Fibroblast of villous mesenchyme (primary cell): ENCODE measurements around the gene SLIT3. TPM values are rescaled to one million over a fixed set of nuclear protein-coding genes. Genes with fewer than 3 reads are reported as not detected.

Experiments
- DNase-seq: peaks from one replicate; pipeline ENCODE4 v3.0.0-alpha.2; 2010; ENCODE audit warnings: low read depth
- H3K4me3 ChIP-seq: 2 replicates; pipeline ENCODE4 v1.5.1; 2011; ENCODE audit warnings: low read depth, mild to moderate bottlenecking, low read length
- CTCF ChIP-seq: IDR thresholded peaks from 2 replicates; pipeline ENCODE4 v1.5.1; 2012; ENCODE audit warnings: low read depth, mild to moderate bottlenecking, low read length; ENCODE audit not compliant: insufficient read depth
- total RNA-seq: library from RNA; depleted of rRNA; stranded (reverse); fragments of >200 nt; gene quantifications from 2 replicates; pipeline ENCODE4 v1.2.3, GENCODE V29; 2012

The SLIT3 gene
- total RNA-seq: under 0.01 and 0.64 TPM in 2 replicates

- peak within 1 kb of the TSS; percentile 23 for H3K4me3 ChIP-seq
- no peak for TF ChIP-seq CTCF
- DNase-seq: peak; percentile 53
Measured at GRCh38 chr5:169300468-169301385, at the start of gene SLIT3. Gene SLIT3 (minus strand): TSS chr5:169301139. CDS start chr5:169300709, 430 bp downstream.

GRCh38 chr5:169350016-169350415 is 49.1 kb upstream of the SLIT3 start:
- H3K4me3 ChIP-seq: no peak overlapping the region
- no peak for TF ChIP-seq CTCF
- DNase-seq: peak; percentile 24

GRCh38 chr5:169347786-169348185 is 46.8 kb upstream of the SLIT3 start:
- DNase-seq: peak; percentile 53
- no peak for TF ChIP-seq CTCF
- H3K4me3 ChIP-seq: no peak overlapping the region

- no peak for DNase-seq
- no peak for TF ChIP-seq CTCF
Measured at GRCh38 chr5:169344629-169345028, 43.7 kb upstream of the SLIT3 start.

GRCh38 chr5:169343766-169344165 is 42.8 kb upstream of the SLIT3 start:
- no peak overlapping the region for H3K4me3 ChIP-seq
- no peak for DNase-seq
- no peak for TF ChIP-seq CTCF

More at GRCh38 chr5:169344629-169345028, 43.7 kb upstream of the SLIT3 start:
- no peak overlapping the region for H3K4me3 ChIP-seq

- no peak for DNase-seq
- no peak overlapping the region for H3K4me3 ChIP-seq
- no peak for TF ChIP-seq CTCF
Measured at GRCh38 chr5:169341556-169341955, 40.6 kb upstream of the SLIT3 start.
